ENCODE measurements around the gene DLX6.

Gene DLX6

DNA sequence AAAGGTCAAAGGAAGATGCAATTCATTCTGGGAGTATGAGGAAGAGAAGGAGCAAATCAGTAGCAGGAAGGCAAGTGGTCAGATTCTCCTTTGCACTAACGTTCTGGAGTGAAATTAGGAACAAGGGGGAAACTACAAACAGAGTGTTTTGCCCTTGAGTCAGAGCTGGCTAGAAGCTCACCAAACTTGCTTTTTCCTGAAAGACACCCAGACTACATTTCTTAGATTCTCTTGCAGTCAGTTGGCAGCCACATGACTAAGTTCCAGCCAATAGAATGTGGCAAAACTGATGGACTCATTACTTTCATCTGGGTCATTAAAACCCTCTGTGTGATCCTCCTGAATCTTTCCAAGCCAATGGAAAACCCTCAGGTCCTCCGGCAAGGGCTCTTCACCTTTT is 37.9 kb downstream of the DLX6 start:
- Histone ChIP-seq H3K4me2 (ENCODE audit: low read length) (no peak overlapping the region), H3K36me3 (replicated peaks; ENCODE audit: low read depth, low read length) (no peaks in the 10 kb centered on the region), H2AFZ (ENCODE audit: low read depth, low read length) (no peak overlapping the region), H3K27me3 (ENCODE audit: low read depth, low read length) (peaks cover 27% of the 10 kb centered on the region), H3K9me3 (ENCODE audit: insufficient read depth, low read length) (no peaks in the 10 kb centered on the region), H3K4me3 (ENCODE audit: low read length) (no peak overlapping the region), H4K20me1 (ENCODE audit: insufficient read depth, low read length) (no peaks in the 10 kb centered on the region), H3K4me1 (ENCODE audit: low read length) (no peaks in the 10 kb centered on the region), H3K27ac (ENCODE audit: low read length) (no peak overlapping the region), H3K79me2 (ENCODE audit: low read length) (no peaks in the 10 kb centered on the region), H3K9ac (ENCODE audit: low read length) (no peak overlapping the region)
- TF ChIP-seq EZH2phosphoT487 (IDR thresholded peaks at IDR 0.05; ENCODE audit: low read depth), result no peak
- TF ChIP-seq, protein P1, sequence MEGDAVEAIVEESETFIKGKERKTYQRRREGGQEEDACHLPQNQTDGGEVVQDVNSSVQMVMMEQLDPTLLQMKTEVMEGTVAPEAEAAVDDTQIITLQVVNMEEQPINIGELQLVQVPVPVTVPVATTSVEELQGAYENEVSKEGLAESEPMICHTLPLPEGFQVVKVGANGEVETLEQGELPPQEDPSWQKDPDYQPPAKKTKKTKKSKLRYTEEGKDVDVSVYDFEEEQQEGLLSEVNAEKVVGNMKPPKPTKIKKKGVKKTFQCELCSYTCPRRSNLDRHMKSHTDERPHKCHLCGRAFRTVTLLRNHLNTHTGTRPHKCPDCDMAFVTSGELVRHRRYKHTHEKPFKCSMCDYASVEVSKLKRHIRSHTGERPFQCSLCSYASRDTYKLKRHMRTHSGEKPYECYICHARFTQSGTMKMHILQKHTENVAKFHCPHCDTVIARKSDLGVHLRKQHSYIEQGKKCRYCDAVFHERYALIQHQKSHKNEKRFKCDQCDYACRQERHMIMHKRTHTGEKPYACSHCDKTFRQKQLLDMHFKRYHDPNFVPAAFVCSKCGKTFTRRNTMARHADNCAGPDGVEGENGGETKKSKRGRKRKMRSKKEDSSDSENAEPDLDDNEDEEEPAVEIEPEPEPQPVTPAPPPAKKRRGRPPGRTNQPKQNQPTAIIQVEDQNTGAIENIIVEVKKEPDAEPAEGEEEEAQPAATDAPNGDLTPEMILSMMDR (IDR thresholded peaks at IDR 0.05; ENCODE audit: low read depth, low read length), result no peak

Data from OCI-LY3 (cell line).